ENCODE data around the gene EHD1. TPM values are rescaled to one million over a fixed set of nuclear protein-coding genes. Genes with fewer than 3 reads are reported as not detected.

Gene EHD1
- total and polyA plus RNA-seq, 9 of the 15 experiments (the other 6 are each of a cell fraction or from before 2014, with no cell fraction given) = 0.46 to 65.0 (median 16.4) TPM

DNA sequence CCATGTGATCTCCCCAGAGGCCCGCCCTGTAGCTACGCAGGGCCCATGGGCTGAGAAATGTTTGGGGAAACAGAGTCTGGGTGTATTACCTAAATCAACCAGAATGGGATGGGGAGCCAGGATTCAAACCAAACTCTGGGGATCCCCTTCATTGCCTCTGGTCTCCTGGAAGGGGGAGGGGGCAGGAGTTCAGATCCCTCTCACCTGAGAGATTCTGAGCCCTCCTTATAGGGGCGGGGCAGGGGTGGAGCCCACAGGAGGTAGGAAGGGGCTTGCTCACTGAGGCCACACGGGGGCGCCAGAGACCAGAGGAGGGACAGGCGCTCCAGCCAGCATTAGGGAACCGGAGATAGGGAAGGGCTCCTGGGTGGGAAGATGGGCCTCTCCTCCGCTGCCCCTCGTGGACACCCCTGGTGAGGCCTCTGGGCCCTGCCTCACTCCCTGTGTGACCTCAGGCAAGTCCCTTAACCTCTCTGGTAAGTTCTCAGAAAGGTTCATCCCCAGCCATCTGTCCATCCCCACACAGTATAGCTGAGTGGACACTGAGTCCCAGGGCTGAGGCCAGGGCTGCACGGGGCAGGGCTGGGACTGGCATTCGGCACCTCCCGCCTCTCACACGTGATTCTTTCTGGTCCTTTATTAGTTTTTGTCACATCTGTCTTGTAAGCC lies 31.3 kb downstream of the EHD1 start (continued):
- TF ChIP-seq ZNF436 (CRISPR knock-in tag; IDR thresholded peaks at IDR 0.05) = no peak
- no peak for TF ChIP-seq NFE2L1 (tag; IDR thresholded peaks at IDR 0.05; ENCODE audit: borderline replicate concordance, low read depth)
- TF ChIP-seq ZNF740 (CRISPR knock-in tag; IDR thresholded peaks at IDR 0.05) = no peak
- no peak for TF ChIP-seq ZNF740 (tag; IDR thresholded peaks at IDR 0.05)
- TF ChIP-seq POLR2H (tag; IDR thresholded peaks at IDR 0.05; ENCODE audit: low read depth) = no peak
- TF ChIP-seq, protein P1, sequence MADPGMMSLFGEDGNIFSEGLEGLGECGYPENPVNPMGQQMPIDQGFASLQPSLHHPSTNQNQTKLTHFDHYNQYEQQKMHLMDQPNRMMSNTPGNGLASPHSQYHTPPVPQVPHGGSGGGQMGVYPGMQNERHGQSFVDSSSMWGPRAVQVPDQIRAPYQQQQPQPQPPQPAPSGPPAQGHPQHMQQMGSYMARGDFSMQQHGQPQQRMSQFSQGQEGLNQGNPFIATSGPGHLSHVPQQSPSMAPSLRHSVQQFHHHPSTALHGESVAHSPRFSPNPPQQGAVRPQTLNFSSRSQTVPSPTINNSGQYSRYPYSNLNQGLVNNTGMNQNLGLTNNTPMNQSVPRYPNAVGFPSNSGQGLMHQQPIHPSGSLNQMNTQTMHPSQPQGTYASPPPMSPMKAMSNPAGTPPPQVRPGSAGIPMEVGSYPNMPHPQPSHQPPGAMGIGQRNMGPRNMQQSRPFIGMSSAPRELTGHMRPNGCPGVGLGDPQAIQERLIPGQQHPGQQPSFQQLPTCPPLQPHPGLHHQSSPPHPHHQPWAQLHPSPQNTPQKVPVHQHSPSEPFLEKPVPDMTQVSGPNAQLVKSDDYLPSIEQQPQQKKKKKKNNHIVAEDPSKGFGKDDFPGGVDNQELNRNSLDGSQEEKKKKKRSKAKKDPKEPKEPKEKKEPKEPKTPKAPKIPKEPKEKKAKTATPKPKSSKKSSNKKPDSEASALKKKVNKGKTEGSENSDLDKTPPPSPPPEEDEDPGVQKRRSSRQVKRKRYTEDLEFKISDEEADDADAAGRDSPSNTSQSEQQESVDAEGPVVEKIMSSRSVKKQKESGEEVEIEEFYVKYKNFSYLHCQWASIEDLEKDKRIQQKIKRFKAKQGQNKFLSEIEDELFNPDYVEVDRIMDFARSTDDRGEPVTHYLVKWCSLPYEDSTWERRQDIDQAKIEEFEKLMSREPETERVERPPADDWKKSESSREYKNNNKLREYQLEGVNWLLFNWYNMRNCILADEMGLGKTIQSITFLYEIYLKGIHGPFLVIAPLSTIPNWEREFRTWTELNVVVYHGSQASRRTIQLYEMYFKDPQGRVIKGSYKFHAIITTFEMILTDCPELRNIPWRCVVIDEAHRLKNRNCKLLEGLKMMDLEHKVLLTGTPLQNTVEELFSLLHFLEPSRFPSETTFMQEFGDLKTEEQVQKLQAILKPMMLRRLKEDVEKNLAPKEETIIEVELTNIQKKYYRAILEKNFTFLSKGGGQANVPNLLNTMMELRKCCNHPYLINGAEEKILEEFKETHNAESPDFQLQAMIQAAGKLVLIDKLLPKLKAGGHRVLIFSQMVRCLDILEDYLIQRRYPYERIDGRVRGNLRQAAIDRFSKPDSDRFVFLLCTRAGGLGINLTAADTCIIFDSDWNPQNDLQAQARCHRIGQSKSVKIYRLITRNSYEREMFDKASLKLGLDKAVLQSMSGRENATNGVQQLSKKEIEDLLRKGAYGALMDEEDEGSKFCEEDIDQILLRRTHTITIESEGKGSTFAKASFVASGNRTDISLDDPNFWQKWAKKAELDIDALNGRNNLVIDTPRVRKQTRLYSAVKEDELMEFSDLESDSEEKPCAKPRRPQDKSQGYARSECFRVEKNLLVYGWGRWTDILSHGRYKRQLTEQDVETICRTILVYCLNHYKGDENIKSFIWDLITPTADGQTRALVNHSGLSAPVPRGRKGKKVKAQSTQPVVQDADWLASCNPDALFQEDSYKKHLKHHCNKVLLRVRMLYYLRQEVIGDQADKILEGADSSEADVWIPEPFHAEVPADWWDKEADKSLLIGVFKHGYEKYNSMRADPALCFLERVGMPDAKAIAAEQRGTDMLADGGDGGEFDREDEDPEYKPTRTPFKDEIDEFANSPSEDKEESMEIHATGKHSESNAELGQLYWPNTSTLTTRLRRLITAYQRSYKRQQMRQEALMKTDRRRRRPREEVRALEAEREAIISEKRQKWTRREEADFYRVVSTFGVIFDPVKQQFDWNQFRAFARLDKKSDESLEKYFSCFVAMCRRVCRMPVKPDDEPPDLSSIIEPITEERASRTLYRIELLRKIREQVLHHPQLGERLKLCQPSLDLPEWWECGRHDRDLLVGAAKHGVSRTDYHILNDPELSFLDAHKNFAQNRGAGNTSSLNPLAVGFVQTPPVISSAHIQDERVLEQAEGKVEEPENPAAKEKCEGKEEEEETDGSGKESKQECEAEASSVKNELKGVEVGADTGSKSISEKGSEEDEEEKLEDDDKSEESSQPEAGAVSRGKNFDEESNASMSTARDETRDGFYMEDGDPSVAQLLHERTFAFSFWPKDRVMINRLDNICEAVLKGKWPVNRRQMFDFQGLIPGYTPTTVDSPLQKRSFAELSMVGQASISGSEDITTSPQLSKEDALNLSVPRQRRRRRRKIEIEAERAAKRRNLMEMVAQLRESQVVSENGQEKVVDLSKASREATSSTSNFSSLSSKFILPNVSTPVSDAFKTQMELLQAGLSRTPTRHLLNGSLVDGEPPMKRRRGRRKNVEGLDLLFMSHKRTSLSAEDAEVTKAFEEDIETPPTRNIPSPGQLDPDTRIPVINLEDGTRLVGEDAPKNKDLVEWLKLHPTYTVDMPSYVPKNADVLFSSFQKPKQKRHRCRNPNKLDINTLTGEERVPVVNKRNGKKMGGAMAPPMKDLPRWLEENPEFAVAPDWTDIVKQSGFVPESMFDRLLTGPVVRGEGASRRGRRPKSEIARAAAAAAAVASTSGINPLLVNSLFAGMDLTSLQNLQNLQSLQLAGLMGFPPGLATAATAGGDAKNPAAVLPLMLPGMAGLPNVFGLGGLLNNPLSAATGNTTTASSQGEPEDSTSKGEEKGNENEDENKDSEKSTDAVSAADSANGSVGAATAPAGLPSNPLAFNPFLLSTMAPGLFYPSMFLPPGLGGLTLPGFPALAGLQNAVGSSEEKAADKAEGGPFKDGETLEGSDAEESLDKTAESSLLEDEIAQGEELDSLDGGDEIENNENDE (IDR thresholded peaks at IDR 0.05; ENCODE audit: low read depth, low read length) = no peak
- TF ChIP-seq HMG20B (CRISPR knock-in tag; IDR thresholded peaks at IDR 0.05) = no peak
- TF ChIP-seq ZKSCAN1 (IDR thresholded peaks at IDR 0.05; ENCODE audit: low read depth, low read length) = peak; percentile 79
- TF ChIP-seq CTBP1 (IDR thresholded peaks at IDR 0.05; ENCODE audit: borderline replicate concordance) = peak; percentile 85
- 0 out of 2 replicates have a peak, but pooled peaks have one; percentile 52 for TF ChIP-seq ZNF143 (CRISPR knock-in tag; IDR thresholded peaks at IDR 0.05)
- peak; percentile 47; the same call in 1 of the 2 replicates for TF ChIP-seq KLF16 (IDR thresholded peaks at IDR 0.05)
- 0 out of 2 replicates have a peak, but pooled peaks have one; percentile 51 for TF ChIP-seq ELF4 (CRISPR knock-in tag; IDR thresholded peaks at IDR 0.05)
- no peak for TF ChIP-seq RBFOX2 (IDR thresholded peaks at IDR 0.05; ENCODE audit: low read depth, low read length)
- peak; percentile 55 for TF ChIP-seq CXXC5 (CRISPR knock-in tag; IDR thresholded peaks at IDR 0.05)
- TF ChIP-seq BMI1 (IDR thresholded peaks at IDR 0.05; ENCODE audit: low read length) = no peak
- TF ChIP-seq DMBX1 (CRISPR knock-in tag; IDR thresholded peaks at IDR 0.05; ENCODE audit: borderline replicate concordance) = no peak; the same call in 1 of the 2 replicates
- TF ChIP-seq ZNF133 (CRISPR knock-in tag; IDR thresholded peaks at IDR 0.05) = no peak

All from K562 (cell line).